MM.1S (cell line): ENCODE measurements around the gene LCA5L.

Experiments
- DNase-seq: peaks from one replicate; pipeline ENCODE4 v3.0.0-alpha.2; 2015
- H2AFZ ChIP-seq: fragments of 300-600 bp; sonication (generic); 2 replicates; pipeline ENCODE4 v1.6.0; 2016; ENCODE audit warnings: antibody characterized with exemption, low read length
- H3F3A ChIP-seq: fragments of 300-600 bp; sonication (generic); 2 replicates; pipeline ENCODE4 v1.6.1; 2016; ENCODE audit warnings: mild to moderate bottlenecking, antibody characterized with exemption, low read length, moderate library complexity, mixed read lengths; ENCODE audit not compliant: insufficient read depth
- H3K27ac ChIP-seq: fragments of 300-600 bp; sonication (generic); 2 replicates; pipeline ENCODE4 v1.5.1; 2016; ENCODE audit warnings: mild to moderate bottlenecking, low read length
- H3K27me3 ChIP-seq: fragments of 300-600 bp; sonication (generic); replicated peaks from 2 replicates; pipeline ENCODE4 v1.6.0; 2016; ENCODE audit warnings: low read length; ENCODE audit not compliant: insufficient read depth
- H3K36me3 ChIP-seq: fragments of 300-600 bp; sonication (generic); replicated peaks from 2 replicates; pipeline ENCODE4 v1.6.1; 2016; ENCODE audit warnings: mild to moderate bottlenecking, low read length, mixed read lengths; ENCODE audit not compliant: insufficient read depth
- H3K4me1 ChIP-seq: fragments of 300-600 bp; sonication (generic); 2 replicates; pipeline ENCODE4 v1.6.1; 2016; ENCODE audit warnings: low read length, mixed read lengths
- H3K4me2 ChIP-seq: fragments of 300-600 bp; sonication (generic); 2 replicates; pipeline ENCODE4 v1.6.0; 2016; ENCODE audit warnings: low read depth, low read length
- H3K4me3 ChIP-seq: fragments of 300-600 bp; sonication (generic); 2 replicates; pipeline ENCODE4 v1.5.1; 2016; ENCODE audit warnings: low read length, mixed read lengths
- H3K79me2 ChIP-seq: fragments of 300-600 bp; sonication (generic); 2 replicates; pipeline ENCODE4 v1.6.1; 2016; ENCODE audit warnings: mixed run types, low read length, mixed read lengths
- H3K9ac ChIP-seq: fragments of 300-600 bp; sonication (generic); 2 replicates; pipeline ENCODE4 v1.6.1; 2016; ENCODE audit warnings: low read length, mixed read lengths
- H3K9me2 ChIP-seq: fragments of 300-600 bp; sonication (generic); replicated peaks from 2 replicates; pipeline ENCODE4 v1.6.1; 2016; ENCODE audit warnings: mild to moderate bottlenecking, low read length, mixed read lengths; ENCODE audit not compliant: insufficient read depth
- H3K9me3 ChIP-seq: fragments of 300-600 bp; sonication (generic); replicated peaks from 2 replicates; pipeline ENCODE4 v1.6.1; 2016; ENCODE audit warnings: mild to moderate bottlenecking, low read length, mixed read lengths; ENCODE audit not compliant: insufficient read depth
- H4K20me1 ChIP-seq: fragments of 300-600 bp; sonication (generic); 2 replicates; pipeline ENCODE4 v1.6.1; 2016; ENCODE audit warnings: mild to moderate bottlenecking, low read length, moderate library complexity, mixed read lengths; ENCODE audit not compliant: insufficient read depth
- CTCF ChIP-seq: fragments of 300-600 bp; sonication (generic); IDR thresholded peaks from 2 replicates; pipeline ENCODE4 v1.5.1; 2016; ENCODE audit warnings: antibody characterized with exemption, low read length, mixed read lengths
- EZH2 ChIP-seq: fragments of 300-600 bp; sonication (generic); optimal IDR thresholded peaks from 2 replicates; pipeline ENCODE3; 2017; ENCODE audit warnings: low read depth, mild to moderate bottlenecking, antibody characterized with exemption, low read length, mixed read lengths
- EZH2phosphoT487 ChIP-seq: fragments of 300-600 bp; sonication (generic); IDR thresholded peaks from 2 replicates; pipeline ENCODE4 v1.6.1; 2018; ENCODE audit warnings: antibody characterized with exemption, low read length

Gene LCA5L

GRCh38 chr21:39453571-39454179 lies 8.1 kb upstream of the LCA5L start:
- no peak overlapping the region for H3K4me2 ChIP-seq
- H4K20me1 ChIP-seq: no peaks in the 10 kb centered on the region
- H3K27me3 ChIP-seq: no peaks in the 10 kb centered on the region
- no peaks in the 10 kb centered on the region; the same call in 1 of the 2 replicates for H3K4me1 ChIP-seq
- no peaks in the 10 kb centered on the region for H3K79me2 ChIP-seq
- H2AFZ ChIP-seq: no peak overlapping the region
- DNase-seq: no peak
- H3K9ac ChIP-seq: no peak overlapping the region
- no peak for TF ChIP-seq EZH2
- no peak for TF ChIP-seq EZH2phosphoT487
- TF ChIP-seq CTCF: no peak
- H3K9me2 ChIP-seq: no peaks in the 10 kb centered on the region
- H3F3A ChIP-seq: no peaks in the 10 kb centered on the region
- no peak overlapping the region for H3K4me3 ChIP-seq
- H3K27ac ChIP-seq: no peak overlapping the region
- H3K9me3 ChIP-seq: no peaks in the 10 kb centered on the region
- H3K36me3 ChIP-seq: no peaks in the 10 kb centered on the region

- Histone ChIP-seq H3K27me3 (no peaks in the 10 kb centered on the region), H3K4me1 (no peaks in the 10 kb centered on the region; the same call in 1 of the 2 replicates), H3K9me2 (no peaks in the 10 kb centered on the region), H3K9ac (no peak overlapping the region), H3K4me3 (no peak overlapping the region), H3K79me2 (no peaks in the 10 kb centered on the region), H3K9me3 (no peaks in the 10 kb centered on the region), H3K27ac (no peak overlapping the region), H2AFZ (no peak overlapping the region), H3K36me3 (no peaks in the 10 kb centered on the region), H3F3A (no peaks in the 10 kb centered on the region), H4K20me1 (no peaks in the 10 kb centered on the region), H3K4me2 (no peak overlapping the region)
- no peak for TF ChIP-seq EZH2phosphoT487
- no peak for TF ChIP-seq EZH2
- no peak for TF ChIP-seq CTCF
- no peak for DNase-seq
Measured at GRCh38 chr21:39452970-39453342, 7.4 kb upstream of the LCA5L start.

DNA sequence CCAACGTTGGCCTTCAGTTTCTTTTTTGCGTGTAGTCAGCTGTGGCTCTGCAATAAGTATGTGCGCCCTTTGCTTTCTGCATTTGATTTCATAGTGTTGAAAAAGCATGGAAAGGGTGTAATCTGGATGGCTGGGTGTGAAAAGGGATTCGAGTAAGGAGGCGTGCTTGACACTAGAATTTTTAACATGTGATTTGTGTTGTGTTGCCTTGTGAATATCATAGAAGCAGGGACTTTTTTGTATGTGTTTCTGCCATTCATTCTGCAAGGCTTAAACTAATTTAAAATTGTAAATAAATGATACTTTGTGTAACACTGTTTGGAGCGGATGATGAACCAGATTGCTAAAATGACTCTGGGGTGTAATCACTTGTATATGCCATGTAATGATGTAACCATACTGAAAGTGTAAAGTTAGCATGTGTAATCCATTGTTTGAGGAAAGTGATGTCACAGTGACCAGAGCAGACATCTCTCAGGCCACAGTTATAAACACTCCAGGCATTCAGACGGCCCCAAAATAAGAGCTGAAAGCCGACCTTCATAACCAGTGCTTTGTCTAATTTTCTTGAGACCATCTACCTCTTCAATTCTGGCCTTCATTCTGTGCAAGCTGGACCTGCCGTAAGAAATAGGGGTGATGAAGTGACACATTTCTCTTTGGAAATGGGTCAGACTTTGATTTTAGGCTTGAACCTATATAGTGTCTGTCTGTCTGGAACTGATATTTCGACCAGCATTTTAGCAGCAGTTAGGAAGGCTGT lies 6.8 kb upstream of the LCA5L start:
- H3K36me3 ChIP-seq: no peaks in the 10 kb centered on the region
- H3K9me3 ChIP-seq: no peaks in the 10 kb centered on the region
- no peak overlapping the region for H3K9ac ChIP-seq
- no peaks in the 10 kb centered on the region for H3K9me2 ChIP-seq
- DNase-seq: no peak
- no peak overlapping the region for H3K27ac ChIP-seq
- H2AFZ ChIP-seq: no peak overlapping the region
- no peaks in the 10 kb centered on the region for H3F3A ChIP-seq
- H3K4me2 ChIP-seq: no peak overlapping the region
- no peaks in the 10 kb centered on the region; the same call in 1 of the 2 replicates for H3K4me1 ChIP-seq
- no peak overlapping the region for H3K4me3 ChIP-seq
- no peaks in the 10 kb centered on the region for H3K79me2 ChIP-seq
- H3K27me3 ChIP-seq: no peaks in the 10 kb centered on the region
- no peaks in the 10 kb centered on the region for H4K20me1 ChIP-seq
- TF ChIP-seq EZH2phosphoT487: no peak
- TF ChIP-seq CTCF: no peak
- TF ChIP-seq EZH2: no peak
